Neural progenitor cell (in vitro differentiated cells): ENCODE measurements around the gene PLEKHA1. TPM values are rescaled to one million over a fixed set of nuclear protein-coding genes. Genes with fewer than 3 reads are reported as not detected.

Experiments
- DNase-seq: peaks from one replicate; pipeline ENCODE4 v3.0.0-alpha.2; 2016; ENCODE audit warnings: low spot score
- H2AFZ ChIP-seq: fragments of 200-600 bp; sonication (generic); replicated peaks from 2 replicates; pipeline ENCODE4 v1.6.1; 2016; ENCODE audit warnings: antibody characterized with exemption
- H3F3A ChIP-seq: fragments of 200-600 bp; sonication (generic); 2 replicates; pipeline ENCODE4 v1.6.1; 2016; ENCODE audit warnings: antibody characterized with exemption, low read depth
- H3K27ac ChIP-seq: fragments of 200-600 bp; sonication (generic); 2 replicates; pipeline ENCODE4 v1.5.1; 2016; ENCODE audit warnings: mild to moderate bottlenecking
- H3K27me3 ChIP-seq: fragments of 200-600 bp; sonication (generic); 2 replicates; pipeline ENCODE4 v1.6.1; 2016; ENCODE audit warnings: mild to moderate bottlenecking, moderate library complexity
- H3K36me3 ChIP-seq: fragments of 200-600 bp; sonication (generic); 2 replicates; pipeline ENCODE4 v1.5.1; 2016
- H3K4me1 ChIP-seq: fragments of 200-600 bp; sonication (generic); 2 replicates; pipeline ENCODE4 v1.6.1; 2016; ENCODE audit warnings: mixed run types
- H3K4me2 ChIP-seq: fragments of 200-600 bp; sonication (generic); 2 replicates; pipeline ENCODE4 v1.6.1; 2016
- H3K4me3 ChIP-seq: fragments of 200-600 bp; sonication (generic); 2 replicates; pipeline ENCODE4 v1.5.1; 2016
- H3K79me2 ChIP-seq: fragments of 200-600 bp; sonication (generic); 2 replicates; pipeline ENCODE4 v1.6.1; 2016; ENCODE audit warnings: low read depth
- H3K9ac ChIP-seq: fragments of 200-600 bp; sonication (generic); 2 replicates; pipeline ENCODE4 v1.6.1; 2016
- H3K9me3 ChIP-seq: fragments of 200-600 bp; sonication (generic); 2 replicates; pipeline ENCODE4 v1.5.1; 2016; ENCODE audit warnings: low read depth
- H4K20me1 ChIP-seq: fragments of 200-600 bp; sonication (generic); 2 replicates; pipeline ENCODE4 v1.6.1; 2016; ENCODE audit warnings: low read depth
- H3K27ac Mint-ChIP-seq: 3 replicates; pipeline ENCODE4 v1.8.0; 2021; ENCODE audit warnings: mixed read lengths
- H3K27me3 Mint-ChIP-seq: 2 replicates; pipeline ENCODE4 v1.8.0; 2022; ENCODE audit warnings: low read depth, mild to moderate bottlenecking, inconsistent platforms, moderate library complexity, mixed read lengths; ENCODE audit not compliant: insufficient read depth
- H3K36me3 Mint-ChIP-seq: 3 replicates; pipeline ENCODE4 v1.8.0; 2021; ENCODE audit warnings: mixed read lengths
- H3K4me1 Mint-ChIP-seq: 3 replicates; pipeline ENCODE4 v1.8.0; 2021; ENCODE audit warnings: mixed read lengths
- H3K4me3 Mint-ChIP-seq: 3 replicates; pipeline ENCODE4 v1.8.0; 2021; ENCODE audit warnings: mild to moderate bottlenecking, moderate library complexity, mixed read lengths
- H3K9me3 Mint-ChIP-seq: 3 replicates; pipeline ENCODE4 v1.8.0; 2020; ENCODE audit warnings: mixed read lengths
- EZH2 ChIP-seq: fragments of 200-600 bp; sonication (generic); IDR thresholded peaks from 2 replicates; pipeline ENCODE4 v1.6.1; 2017; ENCODE audit warnings: antibody characterized with exemption, mild to moderate bottlenecking, moderate library complexity
- EZH2phosphoT487 ChIP-seq: fragments of 200-600 bp; sonication (generic); IDR thresholded peaks from 2 replicates; pipeline ENCODE4 v1.6.1; 2017; ENCODE audit warnings: antibody characterized with exemption
- total RNA-seq: library from RNA; depleted of rRNA; stranded (reverse); fragments of >200 nt; gene quantifications from 2 replicates; pipeline ENCODE4 v1.2.3, GENCODE V29; 2015; ENCODE audit warnings: low replicate concordance
- TF ChIP-seq, protein P1 (sequence below): fragments of 200-600 bp; sonication (generic); IDR thresholded peaks from 2 replicates; pipeline ENCODE4 v1.5.1; 2017; ENCODE audit warnings: antibody characterized with exemption, mild to moderate bottlenecking

The PLEKHA1 gene
- total RNA-seq, 1 donor from 2014 or later, result 79.1 TPM

DNA sequence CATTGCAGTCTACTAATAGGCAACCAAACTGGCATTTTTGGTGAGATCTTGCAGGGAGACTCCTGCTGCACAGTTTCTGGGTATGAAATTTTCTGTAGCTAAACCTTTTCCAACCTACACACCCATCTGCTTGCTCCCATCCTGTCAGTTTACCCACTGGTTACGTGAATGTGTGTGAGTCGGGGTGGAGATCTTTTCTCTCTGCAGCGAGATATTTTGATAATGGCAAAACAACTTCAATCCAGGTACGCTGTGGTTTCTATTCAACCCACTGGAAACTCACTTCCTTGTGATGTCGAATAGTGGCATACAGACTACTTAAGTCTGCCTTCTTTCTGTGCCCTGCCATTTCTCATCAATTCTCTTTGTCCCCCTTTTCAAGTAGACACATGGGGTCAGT lies 4.5 kb downstream of the PLEKHA1 start:
- Histone ChIP-seq H4K20me1 (no peaks in the 10 kb centered on the region), H3K4me2 (no peak overlapping the region), H3K27ac (no peak overlapping the region), H2AFZ (no peak overlapping the region), H3K4me3 (no peak overlapping the region), H3F3A (peaks cover 7% of the 10 kb centered on the region), H3K79me2 (peaks cover 90% of the 10 kb centered on the region), H3K36me3 (no peaks in the 10 kb centered on the region), H3K9ac (no peak overlapping the region), H3K9me3 (no peaks in the 10 kb centered on the region), H3K4me1 (peaks cover 18% of the 10 kb centered on the region), H3K27me3 (peaks cover 1% of the 10 kb centered on the region)
- TF ChIP-seq EZH2 (no peak), EZH2phosphoT487 (no peak)
- TF ChIP-seq, protein P1, sequence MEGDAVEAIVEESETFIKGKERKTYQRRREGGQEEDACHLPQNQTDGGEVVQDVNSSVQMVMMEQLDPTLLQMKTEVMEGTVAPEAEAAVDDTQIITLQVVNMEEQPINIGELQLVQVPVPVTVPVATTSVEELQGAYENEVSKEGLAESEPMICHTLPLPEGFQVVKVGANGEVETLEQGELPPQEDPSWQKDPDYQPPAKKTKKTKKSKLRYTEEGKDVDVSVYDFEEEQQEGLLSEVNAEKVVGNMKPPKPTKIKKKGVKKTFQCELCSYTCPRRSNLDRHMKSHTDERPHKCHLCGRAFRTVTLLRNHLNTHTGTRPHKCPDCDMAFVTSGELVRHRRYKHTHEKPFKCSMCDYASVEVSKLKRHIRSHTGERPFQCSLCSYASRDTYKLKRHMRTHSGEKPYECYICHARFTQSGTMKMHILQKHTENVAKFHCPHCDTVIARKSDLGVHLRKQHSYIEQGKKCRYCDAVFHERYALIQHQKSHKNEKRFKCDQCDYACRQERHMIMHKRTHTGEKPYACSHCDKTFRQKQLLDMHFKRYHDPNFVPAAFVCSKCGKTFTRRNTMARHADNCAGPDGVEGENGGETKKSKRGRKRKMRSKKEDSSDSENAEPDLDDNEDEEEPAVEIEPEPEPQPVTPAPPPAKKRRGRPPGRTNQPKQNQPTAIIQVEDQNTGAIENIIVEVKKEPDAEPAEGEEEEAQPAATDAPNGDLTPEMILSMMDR, result no peak
- H3K27ac Mint-ChIP-seq, result no peak overlapping the region
- H3K36me3 Mint-ChIP-seq, result peaks cover 12% of the 10 kb centered on the region
- peaks cover 5% of the 10 kb centered on the region for H3K9me3 Mint-ChIP-seq
- H3K4me3 Mint-ChIP-seq, result no peak overlapping the region
- peaks cover 4% of the 10 kb centered on the region for H3K27me3 Mint-ChIP-seq
- DNase-seq, result no peak
- H3K4me1 Mint-ChIP-seq, result peaks cover 11% of the 10 kb centered on the region

DNA sequence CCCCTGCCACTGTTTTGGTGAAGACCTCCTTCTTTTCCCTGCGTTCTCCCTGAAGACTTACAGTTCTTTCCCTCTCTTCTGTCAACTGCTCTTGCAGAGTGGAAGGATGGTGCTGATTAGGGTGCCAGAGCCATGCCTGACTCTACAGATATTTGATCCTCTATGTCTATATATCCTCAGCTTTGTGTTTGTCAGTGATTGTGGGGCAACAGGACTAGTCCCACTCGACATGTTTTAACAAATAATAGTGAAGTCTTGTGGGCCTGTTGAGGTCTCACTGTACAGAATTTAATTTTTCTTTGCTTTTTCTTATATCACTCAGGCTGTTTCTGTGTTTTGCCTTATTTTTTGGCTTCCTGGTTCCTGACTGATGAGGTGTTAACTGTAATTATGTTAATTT lies 5.0 kb downstream of the PLEKHA1 start:
- Histone ChIP-seq H3K79me2 (peaks cover 95% of the 10 kb centered on the region), H3K9ac (no peak overlapping the region), H3K9me3 (no peaks in the 10 kb centered on the region), H3K27me3 (no peaks in the 10 kb centered on the region), H3K36me3 (no peaks in the 10 kb centered on the region), H3F3A (peaks cover 7% of the 10 kb centered on the region), H2AFZ (no peak overlapping the region), H4K20me1 (no peaks in the 10 kb centered on the region), H3K4me1 (peaks cover 18% of the 10 kb centered on the region), H3K27ac (no peak overlapping the region), H3K4me3 (no peak overlapping the region), H3K4me2 (no peak overlapping the region)
- peaks cover 4% of the 10 kb centered on the region for H3K27me3 Mint-ChIP-seq
- no peak for DNase-seq
- peaks cover 9% of the 10 kb centered on the region for H3K4me1 Mint-ChIP-seq
- no peak overlapping the region for H3K27ac Mint-ChIP-seq
- TF ChIP-seq EZH2 (no peak), EZH2phosphoT487 (no peak)
- TF ChIP-seq, protein P1, result no peak
- H3K36me3 Mint-ChIP-seq, result peaks cover 12% of the 10 kb centered on the region
- H3K4me3 Mint-ChIP-seq, result no peak overlapping the region
- peaks cover 5% of the 10 kb centered on the region for H3K9me3 Mint-ChIP-seq

DNA sequence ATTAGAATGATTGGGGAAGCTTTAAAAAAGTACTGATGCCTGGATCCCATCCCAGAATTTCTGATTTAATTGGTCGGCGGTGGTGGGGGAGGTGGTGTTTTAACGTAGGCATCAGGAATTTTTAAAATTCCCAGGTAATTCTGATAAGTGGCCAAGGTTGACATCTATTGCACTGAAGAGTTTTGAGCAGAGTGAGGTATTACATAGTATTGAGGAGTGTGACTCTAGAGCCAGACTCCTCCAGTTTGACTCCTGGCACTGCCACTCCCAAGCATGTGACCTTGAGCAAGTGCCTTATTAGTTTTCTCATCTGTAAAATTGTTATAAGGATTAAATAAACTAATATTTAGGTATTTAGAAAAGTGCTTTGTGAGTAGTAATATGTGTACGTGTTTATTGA lies 6.2 kb downstream of the PLEKHA1 start:
- H3K27me3 ChIP-seq, result no peaks in the 10 kb centered on the region
- H3F3A ChIP-seq, result peaks cover under 1% of the 10 kb centered on the region
- peaks cover 16% of the 10 kb centered on the region for H3K4me1 ChIP-seq
- H3K4me1 Mint-ChIP-seq, result peaks cover 6% of the 10 kb centered on the region
- H3K36me3 ChIP-seq, result no peaks in the 10 kb centered on the region
- no peak overlapping the region for H3K27ac Mint-ChIP-seq
- H3K9me3 Mint-ChIP-seq, result peaks cover 8% of the 10 kb centered on the region
- no peak overlapping the region for H3K4me3 ChIP-seq
- no peaks in the 10 kb centered on the region for H4K20me1 ChIP-seq
- H3K9ac ChIP-seq, result no peak overlapping the region
- no peak overlapping the region for H2AFZ ChIP-seq
- no peaks in the 10 kb centered on the region for H3K9me3 ChIP-seq
- DNase-seq, result no peak
- no peak for TF ChIP-seq EZH2
- TF ChIP-seq, protein P1, result no peak
- no peak for TF ChIP-seq EZH2phosphoT487
- no peak overlapping the region for H3K4me3 Mint-ChIP-seq
- H3K27ac ChIP-seq, result no peak overlapping the region
- H3K4me2 ChIP-seq, result no peak overlapping the region
- peaks cover 12% of the 10 kb centered on the region for H3K36me3 Mint-ChIP-seq
- no peaks in the 10 kb centered on the region for H3K27me3 Mint-ChIP-seq
- peaks cover 97% of the 10 kb centered on the region for H3K79me2 ChIP-seq
